Measurements from ENCODE around the gene AOPEP.
"Not testable (repeated sequence)": the region's sequence is repeated elsewhere in the genome, so short reads cannot be mapped to it uniquely, and the experiment has no call there.

Gene AOPEP

DNA sequence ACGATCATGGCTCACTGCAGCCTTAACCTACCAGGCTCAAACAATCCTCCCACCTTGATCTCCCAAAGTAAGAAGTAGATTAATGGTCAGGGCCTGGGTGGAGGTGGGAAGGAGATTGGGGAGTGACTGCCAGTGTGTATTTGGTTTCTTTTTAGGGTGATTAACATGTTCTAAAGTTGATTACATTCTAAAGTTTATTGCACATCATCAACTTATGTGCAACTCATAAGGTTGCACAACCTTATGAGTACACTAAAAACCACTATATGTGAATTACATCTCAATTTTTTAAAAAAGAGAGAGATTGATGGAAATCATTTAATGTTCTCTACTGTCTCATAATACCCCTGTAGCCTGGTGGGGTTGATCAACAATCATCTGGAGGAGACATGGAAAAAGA, 218.1 kb downstream of the AOPEP start:
- DNase-seq: no peak

DNA sequence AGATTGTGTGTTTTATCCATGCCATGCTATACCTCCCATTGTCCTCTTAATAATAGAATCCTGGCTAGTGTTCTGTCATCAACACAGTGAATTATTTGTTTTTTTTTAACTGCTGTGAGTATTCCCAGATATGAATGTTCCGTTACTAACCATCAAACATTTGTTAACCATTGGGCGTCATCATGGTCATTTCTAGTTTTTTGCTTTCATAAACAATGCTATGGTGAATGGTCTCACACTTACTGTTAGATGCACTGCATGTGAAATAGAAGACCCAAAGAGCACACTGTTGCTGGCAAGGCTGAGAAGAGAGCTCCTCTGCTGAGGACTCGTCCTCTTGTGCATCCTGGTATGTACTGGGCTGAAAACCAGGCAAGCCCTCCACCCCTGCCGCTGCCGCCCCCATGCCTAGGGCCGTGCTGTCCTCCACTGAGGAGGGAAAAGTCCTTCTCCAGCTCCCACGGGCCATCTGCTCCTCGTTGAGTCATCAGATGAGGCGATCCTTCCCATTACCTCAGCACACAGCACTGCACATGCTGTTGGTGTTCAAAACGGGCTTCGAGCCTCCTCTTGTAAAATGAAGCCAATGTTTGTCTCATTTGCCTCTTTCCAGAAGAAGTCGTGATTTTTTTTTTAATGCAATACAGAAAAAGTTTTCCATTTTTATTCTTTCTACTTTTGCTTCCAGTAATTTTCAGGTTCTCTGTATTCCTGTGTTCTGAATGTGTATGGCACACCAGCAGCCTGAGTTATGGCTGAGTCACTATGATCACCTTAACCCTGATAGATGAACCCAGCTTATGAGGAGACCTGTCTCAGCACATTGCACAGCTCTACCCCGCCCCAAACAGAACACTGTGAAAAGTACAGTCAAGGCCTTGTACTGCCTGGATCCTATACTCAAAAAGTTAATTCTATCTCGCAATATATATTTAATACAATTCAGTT, 219.0 kb downstream of the AOPEP start:
- no peak for DNase-seq

DNA sequence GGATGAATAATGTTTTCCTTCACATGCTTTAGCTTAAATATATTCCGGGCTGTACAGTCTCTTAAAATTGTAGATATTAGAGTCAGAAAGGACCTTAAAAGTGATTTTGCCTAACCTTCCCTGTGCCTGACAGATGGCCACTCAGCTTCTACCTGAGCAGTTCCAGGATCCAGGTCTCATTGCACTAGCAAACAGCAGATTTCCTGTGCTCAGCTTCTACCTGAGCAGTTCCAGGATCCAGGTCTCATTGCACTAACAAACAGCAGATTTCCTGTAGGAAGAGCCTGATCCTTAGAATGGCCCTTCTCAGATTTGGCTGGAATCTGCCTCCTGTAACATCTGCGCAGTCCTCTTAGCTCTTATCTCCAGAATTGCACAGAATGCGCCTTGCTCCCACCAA, 219.8 kb downstream of the AOPEP start:
- DNase-seq: no peak

DNA sequence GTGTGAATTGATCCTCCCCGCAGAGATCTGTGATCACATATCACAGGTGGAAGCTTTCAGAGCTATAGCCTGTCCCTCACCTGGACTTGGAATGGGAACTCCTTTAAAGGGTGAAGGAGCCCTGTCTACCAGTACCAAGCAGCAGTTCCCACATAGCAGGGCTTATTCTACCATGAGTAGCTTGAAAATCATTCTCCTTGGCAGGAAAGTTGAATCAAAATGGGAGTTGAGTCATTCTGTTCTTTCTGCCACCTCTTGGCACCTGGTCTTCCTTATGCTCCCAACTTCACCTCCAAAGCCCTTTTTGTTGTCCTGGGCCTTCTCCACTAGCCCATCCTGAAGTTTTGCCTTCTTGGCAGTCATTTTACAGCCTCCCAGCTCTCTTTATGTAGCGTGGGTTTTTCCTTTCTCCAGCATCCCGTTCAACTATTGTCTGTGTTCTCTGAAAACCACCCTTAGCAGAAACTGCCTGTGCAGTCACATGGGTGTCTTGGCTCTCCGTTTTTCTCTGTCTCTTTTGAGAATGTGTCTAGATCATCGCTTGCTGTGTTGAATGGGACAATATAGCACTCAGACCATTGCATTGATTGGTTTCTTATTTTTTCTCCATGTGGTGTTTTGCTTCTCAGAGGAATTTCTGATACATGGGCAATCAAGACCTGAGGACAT, 222.2 kb downstream of the AOPEP start:
- DNase-seq: no peak

DNA sequence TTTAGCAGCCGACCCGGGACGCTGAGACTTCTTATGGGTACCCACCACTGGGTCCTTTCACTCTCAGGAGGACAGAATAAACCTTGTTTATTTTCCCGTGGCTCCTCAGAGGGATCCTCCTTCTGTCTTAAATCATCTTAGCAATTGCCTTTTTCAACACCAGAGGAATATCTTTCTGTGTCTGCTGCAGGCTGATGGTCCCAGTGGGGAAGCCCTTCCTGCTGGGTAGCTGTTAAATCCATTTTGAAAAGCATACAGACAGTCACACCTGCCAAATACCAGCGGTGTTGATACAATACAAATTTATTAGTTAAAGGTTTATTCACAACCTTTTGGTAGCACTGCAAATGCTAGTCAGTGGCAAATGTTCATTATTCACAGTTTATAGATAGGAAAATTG, 222.9 kb downstream of the AOPEP start:
- DNase-seq: no peak

DNA sequence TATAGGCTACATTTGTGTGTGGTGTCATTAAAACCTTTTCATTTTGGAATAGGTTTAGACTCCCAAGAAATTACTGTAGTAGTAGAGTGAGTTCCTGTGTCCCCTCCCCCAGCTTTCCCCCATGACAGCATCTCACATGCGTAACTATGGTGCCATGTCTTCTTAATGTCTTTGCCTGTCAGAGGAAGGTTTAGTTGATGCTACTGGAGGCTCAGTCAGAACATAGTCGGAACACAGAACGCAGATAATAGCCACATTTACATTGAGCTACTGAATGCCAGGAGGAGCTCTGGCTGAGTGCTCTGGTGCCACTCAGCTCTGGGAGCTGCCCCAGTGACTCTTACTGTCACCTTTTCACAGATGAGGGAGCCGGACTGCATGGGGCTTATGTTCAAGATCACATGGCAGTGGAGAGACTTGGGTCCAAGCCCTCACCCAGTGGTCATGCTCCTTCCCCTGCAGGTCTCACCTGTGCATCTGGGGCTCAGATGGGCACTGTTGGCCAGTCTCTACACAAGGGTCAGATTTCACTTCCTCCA, 223.6 kb downstream of the AOPEP start:
- no peak for DNase-seq

DNA sequence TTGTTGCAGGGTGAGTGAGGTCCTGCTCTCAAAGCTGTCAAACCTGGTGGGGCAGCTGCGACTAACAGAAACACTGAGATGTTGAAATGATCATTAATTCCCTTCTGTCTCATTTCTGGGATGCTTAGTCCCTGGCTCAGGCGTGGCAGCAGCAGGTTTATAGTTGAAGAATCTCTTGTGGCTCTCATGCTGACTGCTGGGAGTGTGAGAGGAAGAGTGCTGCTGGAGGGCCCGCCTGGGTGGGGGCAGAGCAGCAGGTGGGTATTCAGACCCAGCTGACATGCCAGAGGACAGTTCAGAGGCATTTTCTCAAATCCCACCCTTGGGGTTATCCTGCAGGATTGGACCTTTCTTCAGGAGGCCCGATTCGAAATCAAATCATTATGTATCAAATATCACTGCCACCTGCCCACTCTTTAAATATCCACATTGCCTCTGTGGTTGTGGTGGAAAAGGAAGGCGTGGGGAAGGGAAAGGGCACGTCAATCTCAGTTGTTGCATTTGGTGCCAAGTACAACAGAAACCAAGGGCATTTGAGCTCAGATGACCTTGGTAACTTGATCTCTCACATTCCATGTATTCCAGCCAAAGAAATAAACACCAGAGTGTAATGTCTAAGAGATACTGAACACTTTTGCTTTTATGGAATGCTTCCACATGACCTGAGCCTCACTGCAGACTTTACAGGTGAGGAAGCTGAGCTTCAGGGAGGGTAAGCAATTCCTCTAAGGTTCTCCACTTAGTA, 224.3 kb downstream of the AOPEP start:
- DNase-seq: no peak

DNA sequence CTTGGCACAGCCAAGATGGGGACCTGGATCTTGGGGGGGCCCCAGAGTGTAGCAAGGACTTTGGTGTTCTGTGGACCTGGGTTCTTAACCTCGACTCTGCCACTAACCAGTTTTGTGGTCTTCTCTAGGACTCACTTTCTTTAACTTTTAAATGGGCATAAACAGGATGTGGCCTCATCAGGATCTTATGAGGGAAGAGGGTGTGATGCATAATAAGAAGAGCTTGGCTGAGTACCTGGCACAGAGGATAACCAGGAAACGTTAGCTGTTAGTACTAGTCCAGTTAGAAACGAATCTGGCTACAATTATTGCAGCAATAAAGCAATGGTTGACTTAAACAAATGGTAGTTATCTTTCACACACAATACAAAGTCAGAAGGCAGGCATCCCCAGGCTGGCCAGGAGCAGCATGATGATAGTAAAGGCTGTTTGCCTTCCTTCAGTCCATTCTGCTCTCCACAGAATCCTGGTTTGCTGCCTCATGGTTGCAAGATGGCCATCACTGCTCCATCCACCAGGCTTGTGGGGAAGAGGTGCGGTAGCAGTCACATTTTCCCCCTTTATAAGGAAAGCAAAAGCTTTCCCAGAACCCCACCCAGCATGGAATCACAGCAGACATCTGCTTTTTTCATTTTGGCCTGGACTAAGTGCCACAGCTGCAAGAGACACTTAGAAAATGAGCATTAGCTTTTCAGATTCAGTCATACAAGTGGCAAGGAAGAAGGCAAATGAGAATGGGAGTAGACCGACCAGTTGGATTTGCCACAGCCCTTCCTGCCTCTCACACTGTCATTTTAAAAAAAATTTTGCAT, 225.0 kb downstream of the AOPEP start:
- DNase-seq: no peak

DNA sequence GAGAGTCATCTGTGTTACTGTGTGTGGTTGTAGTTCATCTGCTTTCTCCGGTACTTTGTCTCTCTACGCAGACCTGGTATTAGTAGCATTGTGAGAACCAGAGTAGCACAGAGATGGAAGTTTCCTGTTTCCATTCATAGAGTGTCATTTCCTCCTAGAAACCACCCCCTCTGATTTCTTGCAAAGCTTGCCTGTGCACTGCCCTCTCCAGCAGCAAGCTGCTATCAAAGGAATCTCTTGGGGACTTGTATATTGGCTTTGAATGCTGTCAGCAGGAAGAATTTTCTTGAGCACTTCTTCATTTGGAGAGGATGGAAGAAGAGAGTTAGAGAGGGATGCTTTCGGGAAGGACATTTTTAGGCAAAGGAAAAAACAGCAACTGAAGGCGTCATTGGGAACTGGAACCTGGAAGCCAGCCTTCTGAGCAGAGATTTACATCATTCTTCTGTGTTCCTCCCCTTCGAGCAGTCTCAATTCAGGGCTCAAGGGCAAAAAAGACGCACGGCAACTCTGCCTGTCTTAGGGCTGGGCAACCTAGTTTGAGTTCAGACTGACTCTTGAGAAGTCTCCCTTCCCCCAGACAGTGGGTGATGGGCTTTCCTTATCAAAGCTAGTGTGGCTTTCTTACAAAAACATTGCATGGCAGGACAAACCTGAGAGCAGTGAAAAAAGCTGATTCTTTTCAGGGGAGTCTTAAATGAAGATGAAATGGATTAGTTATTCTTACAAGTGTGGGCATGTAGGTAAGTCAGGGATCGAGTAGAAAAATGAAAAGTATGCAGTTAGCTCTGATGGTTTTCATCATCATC, 226.3 kb downstream of the AOPEP start:
- DNase-seq: no peak

DNA sequence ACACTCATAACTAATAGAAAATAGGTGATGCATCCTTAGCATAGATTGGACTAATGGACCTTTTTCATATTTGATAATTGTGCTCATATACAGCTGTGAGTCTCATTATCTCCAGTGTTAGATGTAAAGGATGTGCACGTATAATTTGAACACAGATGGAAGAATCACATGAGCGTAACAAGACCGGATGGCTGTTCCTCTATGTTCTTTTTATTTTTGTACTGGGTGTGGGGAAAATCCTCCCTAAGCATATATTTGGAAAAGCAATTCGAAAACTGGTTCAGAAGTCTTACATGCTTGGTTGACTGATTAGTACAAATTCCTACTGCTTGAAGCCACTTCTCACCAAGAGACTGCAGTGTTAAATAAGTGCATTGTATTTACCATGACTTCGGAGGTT, 230.2 kb downstream of the AOPEP start:
- DNase-seq: no peak

DNA sequence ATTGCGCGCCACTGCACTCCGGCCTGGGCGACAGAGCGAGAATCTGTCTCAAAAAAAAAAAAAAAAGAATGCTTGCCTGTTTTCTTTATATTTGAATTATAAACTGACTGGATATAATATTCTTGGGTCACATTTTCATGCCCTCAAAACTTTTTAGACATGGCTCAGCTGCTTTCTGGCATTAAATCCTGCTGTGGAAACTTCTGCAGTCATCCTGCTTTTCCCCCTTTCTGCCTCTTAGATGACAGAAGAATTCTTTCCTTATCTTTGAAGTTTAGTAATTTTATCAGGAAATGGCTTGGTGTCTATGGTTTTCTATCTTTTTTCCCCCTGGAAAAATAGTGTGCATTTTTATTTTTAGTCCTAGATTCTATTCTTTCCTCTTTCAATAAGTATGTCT, 234.5 kb downstream of the AOPEP start:
- no peak for DNase-seq

DNA sequence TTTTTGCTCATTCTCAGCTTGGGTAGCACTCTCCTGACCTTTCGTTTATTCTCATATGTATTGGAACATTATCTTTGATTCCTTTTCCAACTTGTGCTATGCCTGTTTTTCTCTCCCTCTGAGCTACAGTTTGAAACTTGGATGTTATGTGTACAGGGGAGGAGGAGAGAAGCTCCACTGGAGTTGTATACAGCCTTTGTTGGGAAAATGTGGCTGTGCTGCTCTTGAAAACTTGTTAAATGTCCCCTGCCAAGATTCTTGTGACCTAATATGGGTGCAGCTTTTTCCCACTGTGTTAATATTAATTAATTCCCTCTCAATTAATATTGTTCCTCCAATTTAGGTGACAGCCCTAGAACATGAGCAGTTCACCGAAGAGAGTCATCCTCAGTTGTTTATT, 235.4 kb downstream of the AOPEP start:
- no peak for DNase-seq

DNA sequence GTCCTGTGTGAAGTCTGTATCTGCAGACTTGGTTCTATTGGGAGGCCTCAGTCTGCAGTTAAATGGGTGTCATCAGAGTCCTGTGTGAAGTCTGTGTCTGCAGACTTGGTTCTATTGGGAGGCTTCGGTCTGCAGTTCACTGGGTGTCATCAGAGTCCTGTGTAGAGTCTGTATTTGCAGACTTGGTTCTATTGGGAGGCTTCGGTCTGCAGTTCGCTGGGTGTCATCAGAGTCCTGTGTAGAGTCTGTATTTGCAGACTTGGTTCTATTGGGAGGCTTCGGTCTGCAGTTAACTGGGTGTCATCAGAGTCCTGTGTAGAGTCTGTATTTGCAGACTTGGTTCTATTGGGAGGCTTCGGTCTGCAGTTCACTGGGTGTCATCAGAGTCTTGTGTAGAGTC, 239.1 kb downstream of the AOPEP start:
- not testable (repeated sequence) for DNase-seq

DNA sequence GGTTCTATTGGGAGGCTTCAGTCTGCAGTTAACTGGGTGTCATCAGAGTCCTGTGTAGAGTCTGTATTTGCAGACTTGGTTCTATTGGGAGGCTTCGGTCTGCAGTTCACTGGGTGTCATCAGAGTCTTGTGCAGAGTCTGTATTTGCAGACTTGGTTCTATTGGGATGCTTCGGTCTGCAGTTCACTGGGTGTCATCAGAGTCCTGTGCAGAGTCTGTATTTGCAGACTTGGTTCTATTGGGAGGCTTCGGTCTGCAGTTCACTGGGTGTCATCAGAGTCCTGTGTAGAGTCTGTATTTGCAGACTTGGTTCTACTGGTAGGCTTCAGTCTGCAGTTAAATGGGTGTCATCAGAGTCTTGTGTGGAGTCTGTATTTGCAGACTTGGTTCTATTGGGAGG, 239.5 kb downstream of the AOPEP start:
- not testable (repeated sequence) for DNase-seq

DNA sequence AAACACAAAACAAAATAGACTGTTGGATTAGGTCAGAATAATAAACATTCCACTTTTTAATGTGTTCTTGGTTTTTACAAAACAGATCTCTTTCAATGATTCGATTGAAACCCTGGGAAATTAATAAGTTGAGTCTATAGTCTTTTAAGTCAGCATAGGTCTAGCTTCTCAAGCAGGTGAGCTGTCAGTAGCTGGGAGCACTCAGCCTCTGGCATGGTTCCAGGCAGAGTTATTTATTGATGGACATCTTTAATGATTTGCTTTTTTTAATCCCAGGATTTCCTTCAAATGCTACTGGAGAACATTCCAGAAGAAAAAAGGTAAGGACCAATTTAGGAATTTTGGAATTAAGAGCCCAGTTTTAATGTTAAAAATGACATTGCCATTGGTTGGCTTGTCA, 241.0 kb downstream of the AOPEP start:
- DNase-seq: no peak

DNA sequence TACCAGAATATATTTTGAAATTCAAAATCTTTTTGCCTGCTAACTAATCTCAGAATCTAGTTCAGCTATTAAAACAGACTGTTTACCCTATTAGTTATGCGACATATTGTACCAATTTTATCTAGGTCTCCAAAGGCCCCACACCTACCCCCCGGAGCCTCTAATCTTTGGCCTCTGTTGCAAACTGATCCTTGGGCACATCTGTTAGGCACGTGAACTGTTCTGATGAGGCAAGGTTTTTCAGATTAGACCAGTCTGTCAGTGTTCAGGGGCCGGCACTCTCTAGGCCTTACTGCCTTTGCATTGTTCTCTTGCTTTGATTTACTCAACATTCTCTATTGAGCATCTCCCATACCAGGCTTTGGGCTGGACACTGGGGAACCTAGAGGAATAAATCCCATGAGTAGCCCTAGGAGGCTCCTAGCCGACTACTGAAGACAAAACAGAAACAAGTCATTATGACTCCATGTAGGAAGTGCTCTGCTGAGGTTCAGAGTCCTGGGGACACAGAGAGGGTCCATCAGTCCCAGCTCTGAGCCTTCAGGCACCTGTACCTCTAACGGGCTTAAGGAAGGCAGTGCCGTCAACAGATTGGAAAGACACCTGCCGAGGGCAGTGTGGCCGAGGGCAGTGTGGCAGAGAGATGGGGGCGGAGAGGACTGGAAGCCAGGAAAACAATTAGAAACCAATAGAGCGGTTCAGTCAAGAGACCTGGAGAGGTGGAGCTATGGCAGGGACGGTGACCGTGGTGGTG, 245.1 kb downstream of the AOPEP start:
- no peak for DNase-seq

DNA sequence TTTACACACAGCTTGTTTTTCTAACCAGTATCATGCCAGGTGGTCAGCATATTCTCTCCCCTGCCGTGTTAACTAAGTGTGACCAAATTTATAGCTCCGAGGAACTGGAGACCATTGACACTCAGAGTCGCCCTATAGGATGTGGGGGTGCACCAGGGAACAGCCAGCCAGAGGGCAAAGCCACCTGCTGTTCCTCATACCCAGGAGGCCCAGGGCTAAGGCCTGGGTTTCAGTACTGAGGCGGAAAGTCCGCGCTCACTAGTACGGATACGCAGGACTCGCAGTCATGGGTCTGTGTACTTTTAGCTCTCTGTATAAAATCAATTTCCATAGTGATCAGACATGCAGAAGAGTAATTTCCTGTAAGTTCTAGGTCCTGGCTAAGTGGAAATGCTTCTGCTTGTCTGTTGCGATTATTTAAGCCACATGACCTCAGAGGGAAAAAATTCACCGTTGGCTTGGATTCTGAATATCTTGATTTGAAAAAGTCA, 247.0 kb downstream of the AOPEP start:
- no peak for DNase-seq

DNA sequence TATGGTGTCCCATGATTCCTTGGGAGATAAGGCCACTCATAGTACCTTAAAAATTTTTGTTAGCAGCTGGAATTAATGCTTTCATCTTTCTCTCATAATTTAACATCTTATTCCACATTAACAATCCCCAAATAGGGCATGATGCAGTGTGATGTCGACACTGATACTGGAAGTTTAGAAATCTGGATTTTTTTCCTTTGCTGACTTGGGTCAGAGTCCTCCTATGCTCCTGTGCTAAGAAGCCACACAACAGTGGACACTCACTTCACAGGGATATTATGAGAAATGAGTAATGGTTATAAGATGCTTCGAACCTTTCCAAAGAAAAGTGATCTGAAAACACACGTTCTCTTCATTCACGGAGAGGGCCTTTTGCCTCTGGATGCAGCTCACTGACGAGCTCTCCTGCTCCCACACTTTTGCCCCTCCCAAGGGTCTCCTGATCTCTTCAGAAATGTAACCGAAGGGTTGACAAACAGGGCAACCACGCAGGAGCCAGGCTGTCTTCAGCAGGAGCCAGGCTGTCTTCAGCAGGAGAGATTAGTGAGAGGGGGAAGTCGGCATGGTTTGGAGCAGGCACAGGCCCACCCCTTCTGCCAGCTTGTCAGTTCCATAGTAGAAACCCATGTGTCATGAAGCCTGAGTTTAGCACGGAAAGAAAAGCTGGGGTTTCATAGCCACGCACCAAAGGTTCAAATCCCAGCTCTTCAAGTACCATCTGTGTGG, 247.8 kb downstream of the AOPEP start:
- no peak for DNase-seq

DNA sequence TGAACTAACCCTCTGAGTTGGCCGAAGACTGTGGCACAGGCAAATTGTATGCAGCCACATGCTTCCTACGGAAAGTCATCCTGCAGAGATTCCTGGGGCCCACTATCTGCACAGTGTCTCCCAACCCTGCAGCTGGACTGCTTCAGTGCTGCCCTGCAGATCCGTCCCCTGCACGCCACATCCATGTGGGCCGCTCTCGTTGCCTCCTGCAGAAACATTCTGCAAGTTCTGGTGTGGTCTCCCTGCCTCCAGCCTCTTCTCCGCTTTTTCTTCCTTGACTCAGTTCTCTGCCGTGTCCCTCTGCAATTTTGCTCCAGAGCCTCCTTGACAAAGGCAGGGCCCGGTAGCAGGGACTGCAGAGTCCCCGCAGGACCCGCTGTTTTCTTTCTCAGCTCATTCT, 249.0 kb downstream of the AOPEP start:
- no peak for DNase-seq

DNA sequence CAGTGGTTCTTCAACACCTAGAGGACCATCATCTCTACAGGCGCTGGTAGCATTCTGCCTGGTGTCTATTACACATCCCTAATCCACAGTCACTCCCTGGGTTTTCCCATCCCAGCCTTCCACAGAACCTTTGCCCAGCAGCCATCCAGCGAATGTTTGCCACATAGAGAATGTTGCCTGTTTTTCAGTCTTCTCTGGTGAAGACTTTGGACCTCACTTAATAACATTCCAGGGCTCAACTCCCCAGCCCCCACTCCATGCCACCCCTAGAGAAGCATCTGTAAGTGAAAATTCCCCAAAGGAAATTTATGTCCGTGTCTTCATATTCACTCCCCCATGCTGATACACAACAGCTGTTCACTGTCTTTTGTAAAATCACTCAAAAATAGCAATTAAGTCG, 249.6 kb downstream of the AOPEP start:
- DNase-seq: no peak
